K562 (cell line): ENCODE results near the gene ERBB3. TPM values are rescaled to one million over a fixed set of nuclear protein-coding genes. Genes with fewer than 3 reads are reported as not detected.

ENCODE experiments used
- DACH1 ChIP-seq: fragments of 450-650 bp; IDR thresholded peaks from 2 replicates; pipeline ENCODE4 v1.6.1; 2018; ENCODE audit not compliant: partially characterized antibody
- FOXM1 ChIP-seq, 2 experiments: fragments of 450-650 bp in 1 of 2; sonication (generic) in 1 of 2; formaldehyde crosslinking in 1 of 2; IDR thresholded peaks; 2 replicates each; pipeline versions ENCODE4 v1.6.1 to v1.9.0; 2017 to 2022; ENCODE audit warnings: low read depth in 2 of 2, mild to moderate bottlenecking in 2 of 2, missing genetic modification reagents in 1 of 2, moderate library complexity in 1 of 2
- GTF2F1 ChIP-seq: IDR thresholded peaks from 2 replicates; pipeline ENCODE4 v1.6.1; 2011; ENCODE audit warnings: low read depth, low read length, improper control_type of control experiment
- KAT7 ChIP-seq: sonication (generic); formaldehyde crosslinking; IDR thresholded peaks from 2 replicates; pipeline ENCODE4 v1.8.0; 2022; ENCODE audit warnings: missing genetic modification reagents, mild to moderate bottlenecking, borderline replicate concordance
- MTA2 ChIP-seq: fragments of 450-650 bp; IDR thresholded peaks from 2 replicates; pipeline ENCODE4 v1.6.1; 2016; ENCODE audit warnings: low read depth
- PCBP2 ChIP-seq: fragments of 200-400 bp; formaldehyde crosslinking; IDR thresholded peaks from 2 replicates; pipeline ENCODE4 v1.6.1; 2018; ENCODE audit warnings: low read length, low read depth, mild to moderate bottlenecking, moderate library complexity; ENCODE audit not compliant: poor library complexity, severe bottlenecking
- POLR2AphosphoS2 ChIP-seq: IDR thresholded peaks from 2 replicates; pipeline ENCODE4 v1.6.1; 2012; ENCODE audit warnings: low read length, improper control_type of control experiment
- POLR2B ChIP-seq: fragments of 450-650 bp; IDR thresholded peaks from 2 replicates; pipeline ENCODE4 v1.6.1; 2018; ENCODE audit warnings: low read depth; ENCODE audit not compliant: partially characterized antibody
- RAD51 ChIP-seq: fragments of 450-650 bp; IDR thresholded peaks from 2 replicates; pipeline ENCODE4 v1.7.1; 2016; ENCODE audit warnings: low read depth, mild to moderate bottlenecking, borderline replicate concordance
- SIN3A ChIP-seq, 2 experiments: fragments of 150-350 bp in 1 of 2; IDR thresholded peaks; 2 replicates each; pipeline ENCODE4 v1.6.1; 2011 to 2016; ENCODE audit warnings: borderline replicate concordance in 2 of 2, low read depth in 2 of 2, low read length in 2 of 2, mild to moderate bottlenecking in 2 of 2, moderate library complexity in 2 of 2; ENCODE audit not compliant: control insufficient read depth in 1 of 2
- ZNF384 ChIP-seq: IDR thresholded peaks from 2 replicates; pipeline ENCODE4 v1.6.1; 2012; ENCODE audit warnings: low read depth, low read length, improper control_type of control experiment
- polyA plus RNA-seq, 8 experiments: library from polyadenylated mRNA; depleted of rRNA in 4 of 8; stranded (reverse) in 5 of 8; unstranded in 3 of 8; fragments of >200 nt; fragmentation: Nextera tagmentation in 2 of 8; fragmentation: Illumina TruSeq in 1 of 8; extraction: Ambion mirVana in 2 of 8; extraction: Trizol in 1 of 8; gene quantifications; 2 replicates each; pipeline versions ENCODE4 v1.2.1 to v1.2.3, GENCODE V29; 2011 to 2014; ENCODE audit warnings: inconsistent platforms in 1 of 8, missing spikeins in 1 of 8
- total RNA-seq, 7 experiments: library from RNA; depleted of rRNA in 6 of 7; stranded (reverse); fragments of >200 nt in 6 of 7; fragmentation: Illumina TruSeq in 2 of 7; extraction: Trizol in 2 of 7; gene quantifications; 2 replicates each; pipeline versions ENCODE4 v1.2.1 to v1.2.3, GENCODE V29; 2011 to 2021; ENCODE audit warnings: low replicate concordance in 1 of 7
- TF ChIP-seq, protein P1 (sequence below): fragments of 250-450 bp; sonication (Bioruptor Pico); IDR thresholded peaks from 2 replicates; pipeline ENCODE4 v1.5.0; 2021
- TF ChIP-seq, protein P2 (sequence below): fragments of 450-650 bp; IDR thresholded peaks from 2 replicates; pipeline ENCODE4 v1.6.1; 2016; ENCODE audit warnings: low read depth

Gene ERBB3
- total and polyA plus RNA-seq, 9 of the 15 experiments (the other 6 are each of a cell fraction or from before 2014, with no cell fraction given), result 1.5 to 5.4 (median 3.8) TPM

DNA sequence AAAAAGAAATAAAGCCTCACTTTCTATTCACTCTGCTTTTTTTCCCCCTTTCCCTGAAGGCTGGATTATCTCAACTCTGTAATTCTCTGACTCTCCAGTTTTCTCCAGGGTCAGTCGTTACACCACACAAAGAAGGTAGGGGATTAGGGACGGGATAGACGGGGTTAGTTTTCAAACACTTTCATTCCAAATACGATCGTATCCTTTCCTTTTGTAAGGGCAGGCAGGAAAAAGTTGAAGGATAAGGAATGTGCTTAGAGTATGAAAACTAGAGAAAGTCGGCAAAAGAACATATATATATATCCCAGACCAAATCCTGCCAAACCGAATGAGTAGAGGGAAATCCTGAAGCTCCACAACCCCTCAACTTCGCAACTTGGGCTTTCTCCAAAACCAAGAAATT is 47.5 kb downstream of the ERBB3 start (continued):
- TF ChIP-seq KAT7 (CRISPR knock-in tag), result no peak
- TF ChIP-seq, protein P1, sequence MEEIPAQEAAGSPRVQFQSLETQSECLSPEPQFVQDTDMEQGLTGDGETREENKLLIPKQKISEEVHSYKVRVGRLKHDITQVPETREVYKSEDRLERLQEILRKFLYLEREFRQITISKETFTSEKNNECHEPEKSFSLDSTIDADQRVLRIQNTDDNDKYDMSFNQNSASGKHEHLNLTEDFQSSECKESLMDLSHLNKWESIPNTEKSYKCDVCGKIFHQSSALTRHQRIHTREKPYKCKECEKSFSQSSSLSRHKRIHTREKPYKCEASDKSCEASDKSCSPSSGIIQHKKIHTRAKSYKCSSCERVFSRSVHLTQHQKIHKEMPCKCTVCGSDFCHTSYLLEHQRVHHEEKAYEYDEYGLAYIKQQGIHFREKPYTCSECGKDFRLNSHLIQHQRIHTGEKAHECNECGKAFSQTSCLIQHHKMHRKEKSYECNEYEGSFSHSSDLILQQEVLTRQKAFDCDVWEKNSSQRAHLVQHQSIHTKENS (CRISPR knock-in tag), result no peak
- peak; percentile 8 for TF ChIP-seq POLR2B
- no peak for TF ChIP-seq FOXM1 (IDR thresholded peaks at IDR 0.05; ENCODE audit: low read depth)
- no peak for TF ChIP-seq FOXM1 (CRISPR knock-in tag; IDR thresholded peaks at IDR 0.05; ENCODE audit: low read depth)
- no peak for TF ChIP-seq PCBP2
- TF ChIP-seq MTA2, result 0 out of 2 replicates have a peak, but pooled peaks have one; percentile 6
- 0 out of 4 replicates have a peak, but pooled peaks of 1 of the 2 experiments have one; percentile 49 for TF ChIP-seq SIN3A (IDR thresholded peaks at IDR 0.05; ENCODE audit: borderline replicate concordance in 2 of 2, control insufficient read depth in 1 of 2, low read depth in 2 of 2, low read length in 2 of 2)
- TF ChIP-seq ZNF384, result no peak
- TF ChIP-seq GTF2F1, result no peak
- TF ChIP-seq DACH1, result no peak
- no peak for TF ChIP-seq RAD51
- TF ChIP-seq, protein P2, sequence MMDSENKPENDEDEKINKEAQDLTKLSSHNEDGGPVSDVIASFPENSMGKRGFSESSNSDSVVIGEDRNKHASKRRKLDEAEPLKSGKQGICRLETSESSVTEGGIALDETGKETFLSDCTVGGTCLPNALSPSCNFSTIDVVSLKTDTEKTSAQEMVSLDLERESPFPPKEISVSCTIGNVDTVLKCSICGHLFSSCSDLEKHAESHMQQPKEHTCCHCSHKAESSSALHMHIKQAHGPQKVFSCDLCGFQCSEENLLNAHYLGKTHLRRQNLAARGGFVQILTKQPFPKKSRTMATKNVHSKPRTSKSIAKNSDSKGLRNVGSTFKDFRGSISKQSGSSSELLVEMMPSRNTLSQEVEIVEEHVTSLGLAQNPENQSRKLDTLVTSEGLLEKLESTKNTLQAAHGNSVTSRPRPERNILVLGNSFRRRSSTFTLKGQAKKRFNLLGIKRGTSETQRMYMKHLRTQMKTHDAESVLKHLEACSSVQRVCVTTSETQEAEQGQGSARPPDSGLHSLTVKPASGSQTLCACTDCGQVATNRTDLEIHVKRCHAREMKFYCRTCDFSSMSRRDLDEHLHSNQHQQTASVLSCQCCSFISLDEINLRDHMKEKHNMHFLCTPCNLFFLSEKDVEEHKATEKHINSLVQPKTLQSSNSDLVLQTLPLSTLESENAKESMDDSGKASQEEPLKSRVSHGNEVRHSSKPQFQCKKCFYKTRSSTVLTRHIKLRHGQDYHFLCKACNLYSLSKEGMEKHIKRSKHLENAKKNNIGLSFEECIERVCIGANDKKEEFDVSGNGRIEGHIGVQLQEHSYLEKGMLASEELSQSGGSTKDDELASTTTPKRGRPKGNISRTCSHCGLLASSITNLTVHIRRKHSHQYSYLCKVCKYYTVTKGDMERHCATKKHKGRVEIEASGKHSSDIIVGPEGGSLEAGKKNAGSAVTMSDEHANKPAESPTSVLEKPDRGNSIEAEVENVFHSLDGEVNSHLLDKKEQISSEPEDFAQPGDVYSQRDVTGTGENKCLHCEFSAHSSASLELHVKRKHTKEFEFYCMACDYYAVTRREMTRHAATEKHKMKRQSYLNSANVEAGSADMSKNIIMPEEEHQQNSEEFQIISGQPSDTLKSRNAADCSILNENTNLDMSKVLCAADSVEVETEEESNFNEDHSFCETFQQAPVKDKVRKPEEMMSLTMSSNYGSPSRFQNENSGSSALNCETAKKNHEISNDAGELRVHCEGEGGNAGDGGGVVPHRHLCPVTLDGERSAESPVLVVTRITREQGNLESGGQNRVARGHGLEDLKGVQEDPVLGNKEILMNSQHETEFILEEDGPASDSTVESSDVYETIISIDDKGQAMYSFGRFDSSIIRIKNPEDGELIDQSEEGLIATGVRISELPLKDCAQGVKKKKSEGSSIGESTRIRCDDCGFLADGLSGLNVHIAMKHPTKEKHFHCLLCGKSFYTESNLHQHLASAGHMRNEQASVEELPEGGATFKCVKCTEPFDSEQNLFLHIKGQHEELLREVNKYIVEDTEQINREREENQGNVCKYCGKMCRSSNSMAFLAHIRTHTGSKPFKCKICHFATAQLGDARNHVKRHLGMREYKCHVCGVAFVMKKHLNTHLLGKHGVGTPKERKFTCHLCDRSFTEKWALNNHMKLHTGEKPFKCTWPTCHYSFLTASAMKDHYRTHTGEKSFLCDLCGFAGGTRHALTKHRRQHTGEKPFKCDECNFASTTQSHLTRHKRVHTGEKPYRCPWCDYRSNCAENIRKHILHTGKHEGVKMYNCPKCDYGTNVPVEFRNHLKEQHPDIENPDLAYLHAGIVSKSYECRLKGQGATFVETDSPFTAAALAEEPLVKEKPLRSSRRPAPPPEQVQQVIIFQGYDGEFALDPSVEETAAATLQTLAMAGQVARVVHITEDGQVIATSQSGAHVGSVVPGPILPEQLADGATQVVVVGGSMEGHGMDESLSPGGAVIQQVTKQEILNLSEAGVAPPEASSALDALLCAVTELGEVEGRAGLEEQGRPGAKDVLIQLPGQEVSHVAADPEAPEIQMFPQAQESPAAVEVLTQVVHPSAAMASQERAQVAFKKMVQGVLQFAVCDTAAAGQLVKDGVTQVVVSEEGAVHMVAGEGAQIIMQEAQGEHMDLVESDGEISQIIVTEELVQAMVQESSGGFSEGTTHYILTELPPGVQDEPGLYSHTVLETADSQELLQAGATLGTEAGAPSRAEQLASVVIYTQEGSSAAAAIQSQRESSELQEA, result no peak
- no peak for TF ChIP-seq POLR2AphosphoS2
